Fibroblast of the aortic adventitia (primary cell): ENCODE measurements around the gene ATP1A3. TPM values are rescaled to one million over a fixed set of nuclear protein-coding genes. Genes with fewer than 3 reads are reported as not detected.

Experiments used
- DNase-seq: peaks from one replicate; pipeline ENCODE4 v3.0.0-alpha.2; 2010; ENCODE audit warnings: low read depth
- H3K4me3 ChIP-seq: 2 replicates; pipeline ENCODE4 v1.5.1; 2011; ENCODE audit warnings: low read depth, mild to moderate bottlenecking, control low read depth, low read length, moderate library complexity
- CTCF ChIP-seq: IDR thresholded peaks from 2 replicates; pipeline ENCODE4 v1.5.1; 2011; ENCODE audit warnings: mild to moderate bottlenecking, low read length, control low read depth, inconsistent platforms; ENCODE audit not compliant: insufficient read depth
- total RNA-seq: library from RNA; depleted of rRNA; stranded (reverse); fragments of >200 nt; gene quantifications from 2 replicates; pipeline ENCODE4 v1.2.3, GENCODE V29; 2012; ENCODE audit warnings: low replicate concordance

ATP1A3 gene
- total RNA-seq, 1 donor = not detected

- no peak for DNase-seq
- H3K4me3 ChIP-seq = no peak overlapping the region
- no peak for TF ChIP-seq CTCF
These were observed 67.1 kb downstream of the ATP1A3 start for GRCh38 chr19:41926763-41927496.

DNA sequence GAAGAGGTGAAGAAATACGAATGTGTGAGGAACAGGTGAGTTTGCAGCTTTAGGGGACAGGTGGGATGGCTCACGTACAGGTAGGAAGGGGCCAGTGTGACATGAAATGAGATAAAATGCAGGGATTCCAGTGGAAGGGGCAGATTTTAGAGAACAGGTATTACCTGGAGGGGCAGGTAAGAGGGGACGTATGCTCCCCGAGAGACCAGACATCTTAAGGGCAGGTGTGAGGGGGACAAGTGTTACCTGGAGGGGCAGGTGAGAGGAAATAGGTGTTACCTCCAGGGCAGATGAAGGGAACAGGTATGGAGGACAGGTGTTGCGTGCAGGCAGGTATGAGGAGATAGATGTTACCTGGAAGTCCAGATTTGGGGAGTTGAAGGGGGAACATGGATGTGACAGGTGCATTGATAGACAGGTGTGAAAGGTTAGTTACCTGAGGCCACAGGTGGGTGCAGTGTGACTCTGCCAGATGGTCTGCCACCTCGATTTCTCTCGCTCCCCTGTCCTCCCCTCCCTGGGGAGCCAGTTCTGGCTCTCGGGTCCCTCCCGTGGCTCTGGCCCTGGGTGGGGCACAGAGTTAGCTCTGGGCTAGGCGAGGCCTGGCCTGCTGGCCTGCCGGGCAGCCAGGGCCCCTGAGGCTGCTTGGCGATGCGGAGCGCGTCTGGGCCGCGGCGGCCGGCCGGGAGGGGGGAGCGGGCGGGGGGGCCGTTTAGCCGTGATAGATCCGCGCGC, 67.8 kb downstream of the ATP1A3 start:
- no peak for DNase-seq
- no peak overlapping the region for H3K4me3 ChIP-seq
- no peak for TF ChIP-seq CTCF

GRCh38 chr19:41925208-41926003, 68.6 kb downstream of the ATP1A3 start:
- no peak overlapping the region for H3K4me3 ChIP-seq
- DNase-seq = no peak
- TF ChIP-seq CTCF = no peak

DNA sequence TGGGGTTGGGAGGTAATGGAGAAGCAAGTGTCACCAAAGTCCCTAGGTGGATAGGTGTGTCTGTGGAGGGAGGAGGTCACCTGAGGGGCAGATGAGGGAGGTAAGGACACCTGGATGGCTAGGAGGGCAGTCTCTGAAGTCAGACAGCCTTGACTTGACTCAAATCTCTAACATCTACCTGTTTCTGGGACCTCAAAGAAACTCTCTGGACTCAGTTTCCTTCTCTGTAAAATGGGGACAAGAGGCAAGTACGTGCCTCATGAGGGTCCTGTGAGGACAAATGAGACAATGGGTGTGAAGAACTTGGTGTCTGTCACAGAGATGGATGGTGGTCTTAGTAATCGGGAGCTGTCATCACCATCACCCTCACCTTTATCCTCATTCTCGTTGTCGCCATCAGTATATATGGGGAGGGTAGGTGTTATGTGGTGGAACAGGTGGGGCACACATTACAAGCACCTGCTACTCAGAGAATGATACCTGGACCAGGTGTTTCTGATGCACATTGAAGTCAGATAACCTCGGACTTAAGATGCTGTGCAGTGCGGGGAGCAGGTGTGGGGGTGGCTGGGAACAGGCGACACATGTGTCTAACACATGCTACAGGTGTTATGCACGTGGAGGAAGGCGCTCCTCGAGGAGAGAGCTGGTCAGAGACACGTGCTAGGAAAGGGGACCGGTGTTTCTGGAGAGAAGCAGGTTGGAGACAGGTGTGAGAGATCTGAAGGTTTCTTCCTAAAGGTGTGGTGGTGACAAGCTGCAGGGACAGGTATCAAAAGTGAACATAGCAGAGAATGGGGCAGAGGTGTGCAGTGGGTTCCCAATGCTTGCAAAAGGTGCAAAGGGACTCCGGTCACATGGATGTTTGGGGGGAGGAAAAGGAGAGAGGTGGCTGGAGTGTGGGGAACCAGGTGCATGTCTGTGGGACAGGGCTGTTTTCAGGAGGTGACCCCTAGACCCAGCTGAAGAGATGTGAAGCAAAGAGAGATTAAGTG, 69.6 kb downstream of the ATP1A3 start:
- no peak for DNase-seq
- no peak for TF ChIP-seq CTCF
- H3K4me3 ChIP-seq = no peak overlapping the region

DNA sequence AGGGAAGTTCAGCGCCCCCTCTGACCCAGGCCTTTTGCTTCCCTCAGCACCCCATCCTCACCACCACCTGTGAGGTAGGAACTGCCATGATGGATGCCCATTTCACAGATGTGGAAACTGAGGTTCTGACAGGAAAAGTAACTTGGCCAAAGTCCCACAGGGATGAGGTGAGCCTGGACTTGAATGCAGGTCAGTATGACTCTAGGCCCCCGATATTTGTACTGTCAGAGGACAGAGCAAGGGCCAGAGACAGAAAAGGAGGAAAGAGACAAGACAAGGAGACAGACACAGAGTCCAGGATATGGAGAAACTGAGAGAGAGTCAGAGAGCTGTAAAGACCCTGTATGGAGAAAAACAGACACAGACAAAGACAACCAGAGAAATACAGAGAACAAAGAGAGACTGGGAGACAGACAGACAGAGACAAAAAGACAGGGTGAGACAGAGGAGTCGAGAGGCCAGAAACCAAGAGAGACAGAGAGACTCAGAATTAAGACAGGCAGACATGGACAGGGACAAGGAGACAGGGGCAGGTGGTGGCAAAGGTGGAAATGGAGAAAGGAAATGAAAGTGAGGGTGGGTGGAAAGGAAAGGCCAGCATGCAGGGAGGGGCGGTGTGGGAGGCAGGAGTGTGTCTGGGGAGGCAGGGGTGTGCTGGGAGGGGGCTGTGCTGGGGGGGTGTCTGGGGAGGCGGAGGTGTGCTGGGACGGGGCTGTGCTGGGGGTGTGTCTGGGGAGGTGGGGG, 70.8 kb downstream of the ATP1A3 start:
- no peak for DNase-seq

More for the DNA sequence above, 70.8 kb downstream of the ATP1A3 start:
- H3K4me3 ChIP-seq = no peak overlapping the region
- TF ChIP-seq CTCF = no peak
